BLaER1 (cell line): ENCODE results near the gene TSC22D2.

Source experiments
- H3K27ac ChIP-seq: shearing (Covaris generic); formaldehyde crosslinking; 2 replicates; pipeline ENCODE4 v1.8.1; 2022
- H3K27me3 ChIP-seq: shearing (Covaris generic); formaldehyde crosslinking; 2 replicates; pipeline ENCODE4 v1.8.1; 2022
- H3K36me3 ChIP-seq: shearing (Covaris generic); formaldehyde crosslinking; 2 replicates; pipeline ENCODE4 v1.8.1; 2022
- H3K4me1 ChIP-seq: shearing (Covaris generic); formaldehyde crosslinking; 2 replicates; pipeline ENCODE4 v1.8.1; 2022
- H3K4me2 ChIP-seq: shearing (Covaris generic); formaldehyde crosslinking; 2 replicates; pipeline ENCODE4 v1.8.1; 2022
- H3K4me3 ChIP-seq: shearing (Covaris generic); formaldehyde crosslinking; 2 replicates; pipeline ENCODE4 v1.8.1; 2022
- H3K9ac ChIP-seq: shearing (Covaris generic); formaldehyde crosslinking; 2 replicates; pipeline ENCODE4 v1.8.1; 2022
- H3K9me3 ChIP-seq: shearing (Covaris generic); formaldehyde crosslinking; 2 replicates; pipeline ENCODE4 v1.8.1; 2022
- H4K20me1 ChIP-seq: shearing (Covaris generic); formaldehyde crosslinking; 2 replicates; pipeline ENCODE4 v1.8.1; 2022
- Cebpa-rat ChIP-seq: shearing (Covaris generic); IDR thresholded peaks from 2 replicates; pipeline ENCODE4 v1.8.1; 2022

The TSC22D2 gene

DNA sequence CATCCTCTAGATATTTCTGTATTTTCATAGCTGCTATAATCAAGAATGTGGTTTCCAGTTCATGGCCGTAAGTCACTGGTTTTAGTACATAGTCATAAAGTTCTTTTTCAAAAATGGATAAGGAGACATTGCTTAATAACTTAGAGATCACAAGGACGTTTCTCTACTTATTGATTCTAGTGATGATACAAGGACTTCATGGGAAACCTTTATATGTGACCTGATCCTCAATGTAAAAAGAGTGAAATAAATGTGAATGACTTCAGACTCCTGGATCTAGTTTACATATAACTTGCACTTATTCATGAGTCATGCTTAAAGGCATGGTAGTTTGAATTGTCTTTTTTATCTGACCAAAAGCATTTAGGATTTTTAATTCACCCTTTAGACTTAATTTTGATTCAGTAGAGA is 35.2 kb downstream of the TSC22D2 start:
- Histone ChIP-seq H3K27ac (no peak overlapping the region), H3K36me3 (peaks cover 31% of the 10 kb centered on the region), H3K4me1 (no peaks in the 10 kb centered on the region), H3K9ac (no peak overlapping the region), H3K4me3 (no peak overlapping the region), H3K27me3 (no peaks in the 10 kb centered on the region), H3K4me2 (no peak overlapping the region), H3K9me3 (no peaks in the 10 kb centered on the region), H4K20me1 (peaks cover 40% of the 10 kb centered on the region; the same call in 1 of the 2 replicates)
- TF ChIP-seq Cebpa-rat, result no peak

DNA sequence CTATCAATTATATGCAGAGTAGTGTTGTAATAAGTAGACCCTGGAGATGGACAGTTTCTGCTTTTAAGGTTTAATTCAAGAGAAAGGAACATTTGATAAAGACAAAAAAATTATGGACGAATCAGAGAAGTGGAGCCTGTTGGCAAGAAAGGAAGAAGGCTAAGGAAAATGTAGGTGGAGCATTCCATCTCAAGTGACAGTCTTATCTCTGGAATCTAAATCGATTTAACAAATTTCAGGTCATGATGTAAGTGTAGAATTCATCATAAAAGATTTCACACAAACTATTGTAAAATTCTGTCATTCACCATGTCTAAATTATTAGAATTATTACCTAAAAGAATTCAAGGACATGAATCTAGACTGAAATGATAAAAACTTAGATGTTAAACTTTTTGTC is 36.3 kb downstream of the TSC22D2 start:
- no peaks in the 10 kb centered on the region for H3K27me3 ChIP-seq
- H3K27ac ChIP-seq, result no peak overlapping the region
- TF ChIP-seq Cebpa-rat, result no peak
- H3K9me3 ChIP-seq, result no peaks in the 10 kb centered on the region
- peaks cover 31% of the 10 kb centered on the region for H3K36me3 ChIP-seq
- H3K4me1 ChIP-seq, result no peaks in the 10 kb centered on the region
- H4K20me1 ChIP-seq, result peaks cover 45% of the 10 kb centered on the region; the same call in 1 of the 2 replicates
- H3K4me2 ChIP-seq, result no peak overlapping the region
- H3K9ac ChIP-seq, result no peak overlapping the region
- no peak overlapping the region for H3K4me3 ChIP-seq

DNA sequence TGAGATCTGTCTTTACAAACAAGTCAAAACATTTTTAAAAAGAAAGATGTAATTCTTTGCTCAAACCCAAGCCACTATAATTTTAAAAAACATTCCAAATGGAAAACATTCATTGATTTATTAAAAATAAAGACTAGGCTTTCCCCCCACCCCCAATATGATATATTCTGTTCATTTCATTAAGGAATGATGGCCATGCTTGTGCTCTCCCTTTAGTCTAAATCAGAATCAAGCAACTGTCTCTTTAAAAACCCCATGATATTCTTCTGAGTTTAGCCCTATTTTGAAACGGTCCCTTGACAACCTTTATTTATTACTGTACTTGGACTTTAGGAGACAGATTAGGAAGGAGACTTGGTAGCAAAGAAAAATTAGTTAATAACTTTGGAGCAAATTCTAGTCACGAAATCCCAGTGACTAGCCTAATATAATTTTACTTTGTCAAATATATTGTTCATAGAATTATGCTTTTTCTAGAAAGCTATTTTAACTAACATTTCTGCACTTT is 38.4 kb downstream of the TSC22D2 start:
- H3K27ac ChIP-seq, result no peak overlapping the region
- H3K4me2 ChIP-seq, result no peak overlapping the region
- H3K4me3 ChIP-seq, result no peak overlapping the region
- peaks cover 59% of the 10 kb centered on the region; the same call in 1 of the 2 replicates for H4K20me1 ChIP-seq
- TF ChIP-seq Cebpa-rat, result no peak
- no peaks in the 10 kb centered on the region for H3K4me1 ChIP-seq
- H3K9ac ChIP-seq, result no peak overlapping the region
- no peaks in the 10 kb centered on the region for H3K27me3 ChIP-seq
- H3K9me3 ChIP-seq, result no peaks in the 10 kb centered on the region
- peaks cover 27% of the 10 kb centered on the region for H3K36me3 ChIP-seq

DNA sequence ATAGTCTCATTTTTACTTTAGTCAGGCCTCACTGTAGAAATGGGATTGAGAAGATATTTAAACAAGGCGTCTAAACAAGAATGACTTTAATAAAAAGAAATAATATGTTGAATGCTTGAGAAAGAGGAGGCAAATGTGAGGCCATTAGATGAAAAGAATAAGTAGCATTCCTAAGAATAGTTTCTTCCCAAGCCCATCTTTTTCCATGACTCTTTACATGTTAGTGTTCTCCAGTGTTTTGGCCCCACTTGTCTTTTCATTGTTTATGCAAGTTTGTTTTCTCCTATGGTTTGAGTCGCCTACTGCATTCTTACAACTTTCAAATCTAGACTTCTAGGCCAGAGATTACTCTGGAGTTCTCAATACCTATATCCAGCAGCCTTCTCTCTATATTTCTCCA is 39.0 kb downstream of the TSC22D2 start:
- no peaks in the 10 kb centered on the region for H3K4me1 ChIP-seq

DNA sequence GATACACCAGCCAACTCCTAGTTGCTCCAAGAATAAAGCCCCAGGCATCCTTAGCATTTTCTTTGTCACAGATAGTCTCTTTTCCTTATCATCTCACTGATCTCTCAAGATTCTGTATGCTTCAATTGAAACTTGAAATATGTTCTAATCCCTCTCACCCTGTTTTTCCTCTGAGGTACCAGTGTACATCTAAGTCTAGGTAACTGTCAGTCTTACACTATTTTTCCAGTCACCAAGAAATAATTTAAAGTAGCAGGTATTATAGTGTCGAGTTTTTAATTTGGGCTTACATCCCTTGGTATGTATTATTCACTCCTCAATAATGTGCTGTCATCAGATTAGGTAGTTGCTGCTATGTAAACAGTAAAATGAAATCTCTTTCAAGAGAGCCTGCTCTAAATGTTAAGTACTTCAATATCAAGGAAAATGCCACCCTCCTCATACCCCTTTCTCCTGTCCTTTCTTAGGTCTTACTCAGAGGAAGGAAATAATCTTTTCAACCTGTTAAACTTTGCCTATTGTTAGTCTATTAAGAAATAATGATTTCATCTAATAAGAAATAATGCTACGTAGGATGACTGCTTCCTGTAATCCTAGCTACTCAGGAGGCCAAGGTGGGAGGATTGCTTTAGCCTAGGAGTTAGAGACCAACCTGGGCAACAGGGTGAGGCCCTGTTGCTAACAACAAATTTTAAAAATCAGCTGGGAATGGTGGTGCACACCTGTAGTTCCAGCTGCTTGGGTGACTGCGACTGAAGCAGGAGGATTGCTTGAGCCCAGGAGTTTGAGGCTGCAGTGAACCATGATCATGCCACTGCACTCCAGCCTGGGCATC is 39.8 kb downstream of the TSC22D2 start:
- Histone ChIP-seq H4K20me1 (peaks cover 63% of the 10 kb centered on the region; the same call in 1 of the 2 replicates), H3K9ac (no peak overlapping the region), H3K4me3 (no peak overlapping the region), H3K27ac (no peak overlapping the region), H3K4me2 (no peak overlapping the region), H3K9me3 (no peaks in the 10 kb centered on the region), H3K4me1 (no peaks in the 10 kb centered on the region), H3K36me3 (peaks cover 22% of the 10 kb centered on the region), H3K27me3 (no peaks in the 10 kb centered on the region)
- no peak for TF ChIP-seq Cebpa-rat

More for the DNA sequence above, 39.0 kb downstream of the TSC22D2 start:
- Histone ChIP-seq H3K36me3 (peaks cover 26% of the 10 kb centered on the region), H3K9ac (no peak overlapping the region), H3K9me3 (no peaks in the 10 kb centered on the region), H3K27me3 (no peaks in the 10 kb centered on the region), H4K20me1 (peaks cover 59% of the 10 kb centered on the region; the same call in 1 of the 2 replicates), H3K27ac (no peak overlapping the region), H3K4me3 (no peak overlapping the region), H3K4me2 (no peak overlapping the region)
- no peak for TF ChIP-seq Cebpa-rat

DNA sequence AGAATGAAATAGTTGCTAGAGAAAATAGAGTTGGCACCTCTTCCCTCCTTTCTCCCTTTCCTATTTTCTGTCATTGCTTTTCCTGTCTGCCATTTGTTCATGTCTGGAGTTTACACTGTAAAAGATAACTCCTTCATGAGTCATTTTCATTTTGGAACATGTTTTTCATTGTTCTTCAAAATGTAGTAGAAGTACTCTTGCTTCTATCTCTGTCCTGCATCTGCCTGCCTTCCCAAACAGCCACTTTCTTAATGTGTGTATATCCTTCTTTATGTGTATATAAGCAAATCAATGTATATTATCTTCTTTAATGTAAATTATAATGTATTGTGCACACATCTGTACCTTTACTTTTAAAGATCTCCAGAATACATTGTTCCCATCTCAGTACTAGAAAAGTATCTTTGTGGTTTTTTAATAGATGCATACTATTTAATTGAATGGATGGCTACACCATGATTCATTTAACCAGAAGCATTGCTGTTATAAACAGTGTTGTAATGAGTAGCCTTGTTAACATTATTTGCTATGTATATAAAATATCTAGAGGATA is 41.1 kb downstream of the TSC22D2 start:
- Histone ChIP-seq H3K27ac (no peak overlapping the region), H3K4me1 (no peaks in the 10 kb centered on the region), H3K9me3 (no peaks in the 10 kb centered on the region), H3K4me3 (no peak overlapping the region), H3K36me3 (peaks cover 12% of the 10 kb centered on the region; the same call in 1 of the 2 replicates), H3K27me3 (no peaks in the 10 kb centered on the region), H4K20me1 (peaks cover 66% of the 10 kb centered on the region; the same call in 1 of the 2 replicates), H3K9ac (no peak overlapping the region), H3K4me2 (no peak overlapping the region)
- no peak for TF ChIP-seq Cebpa-rat

DNA sequence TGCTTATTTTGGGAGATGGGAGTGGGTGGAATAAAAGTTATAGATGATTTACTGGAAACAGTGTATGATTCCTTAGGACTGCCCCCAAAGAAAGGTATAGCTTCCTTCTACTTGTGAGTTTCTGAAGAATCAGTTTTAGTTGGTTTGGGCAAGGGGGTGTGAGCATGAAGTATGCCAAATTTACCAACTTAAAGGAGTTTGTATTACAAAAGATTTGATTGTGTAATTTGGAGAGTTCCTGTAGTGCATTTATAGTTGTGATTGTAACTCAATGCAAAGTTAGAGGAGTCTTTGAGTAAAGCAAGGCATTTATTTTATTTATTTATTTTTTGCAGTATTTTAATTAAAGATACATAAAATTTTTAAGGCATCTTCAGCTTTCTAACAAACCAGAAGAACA is 42.8 kb downstream of the TSC22D2 start:
- TF ChIP-seq Cebpa-rat, result no peak
- no peak overlapping the region for H3K27ac ChIP-seq
- no peak overlapping the region for H3K9ac ChIP-seq
- no peaks in the 10 kb centered on the region for H3K27me3 ChIP-seq
- H3K9me3 ChIP-seq, result no peaks in the 10 kb centered on the region
- H3K4me3 ChIP-seq, result no peak overlapping the region
- H3K36me3 ChIP-seq, result peaks cover 8% of the 10 kb centered on the region; the same call in 1 of the 2 replicates
- H4K20me1 ChIP-seq, result peaks cover 79% of the 10 kb centered on the region; the same call in 1 of the 2 replicates
- no peak overlapping the region for H3K4me2 ChIP-seq
- no peaks in the 10 kb centered on the region for H3K4me1 ChIP-seq

DNA sequence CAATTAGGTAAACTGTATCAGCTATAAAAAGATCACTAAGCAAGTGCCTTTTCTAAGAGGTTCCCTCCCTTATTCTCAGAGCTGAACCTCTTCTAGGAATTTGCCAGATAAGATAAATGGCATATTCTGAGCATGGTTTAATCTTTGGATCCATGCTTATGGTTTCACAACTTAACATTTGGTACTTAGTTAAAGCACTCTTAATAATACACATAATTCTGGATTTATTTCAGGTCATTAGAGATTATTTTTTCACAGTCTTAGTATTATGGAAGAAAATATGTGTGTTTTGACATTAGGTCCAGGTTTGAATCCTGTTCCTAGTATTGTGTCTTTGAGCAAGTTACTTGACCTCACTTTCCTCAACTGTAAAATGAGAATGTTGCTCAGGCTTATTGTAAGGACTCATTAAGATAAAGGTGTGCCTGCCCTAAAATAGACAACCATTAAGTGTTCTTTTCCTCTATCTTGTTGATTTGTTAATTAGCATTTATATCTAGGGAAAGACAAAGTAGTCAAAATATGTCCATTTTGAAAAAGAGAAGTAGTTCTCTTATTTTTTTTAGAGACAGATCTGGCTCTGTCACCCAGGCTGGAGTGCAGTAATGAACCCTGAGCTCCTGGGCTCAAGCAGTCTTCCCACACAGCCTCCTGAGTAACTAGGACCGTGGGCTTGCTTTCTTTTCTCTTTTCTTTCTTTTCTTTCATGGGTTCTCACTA is 43.4 kb downstream of the TSC22D2 start:
- Histone ChIP-seq H3K27me3 (no peaks in the 10 kb centered on the region), H3K36me3 (peaks cover 8% of the 10 kb centered on the region; the same call in 1 of the 2 replicates), H3K9ac (no peak overlapping the region), H3K27ac (no peak overlapping the region), H4K20me1 (peaks cover 75% of the 10 kb centered on the region; the same call in 1 of the 2 replicates), H3K4me3 (no peak overlapping the region), H3K4me2 (no peak overlapping the region), H3K9me3 (no peaks in the 10 kb centered on the region), H3K4me1 (no peaks in the 10 kb centered on the region)
- no peak for TF ChIP-seq Cebpa-rat

DNA sequence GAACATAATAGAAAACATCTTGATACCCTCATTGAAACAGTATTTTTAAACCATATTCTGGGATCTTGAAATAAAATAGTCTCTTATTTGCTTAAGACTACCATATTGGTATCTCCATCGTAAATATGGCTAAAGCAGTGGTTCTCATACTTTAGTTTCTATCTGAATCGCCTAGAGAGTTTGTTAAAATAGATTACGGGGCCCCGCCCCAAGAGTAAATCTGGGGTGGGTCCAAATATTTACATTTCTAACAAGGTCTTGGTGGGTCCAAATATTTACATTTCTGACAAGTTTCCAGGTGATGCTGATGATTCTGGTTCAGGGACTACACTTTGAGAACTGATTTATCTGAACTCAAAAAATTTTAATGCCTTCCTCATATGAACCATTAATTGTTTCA is 45.3 kb downstream of the TSC22D2 start:
- Histone ChIP-seq H3K36me3 (peaks cover 21% of the 10 kb centered on the region), H3K27ac (no peak overlapping the region), H3K4me2 (no peak overlapping the region), H4K20me1 (peaks cover 57% of the 10 kb centered on the region; the same call in 1 of the 2 replicates), H3K9me3 (no peaks in the 10 kb centered on the region), H3K9ac (no peak overlapping the region), H3K4me3 (no peak overlapping the region), H3K27me3 (no peaks in the 10 kb centered on the region), H3K4me1 (no peaks in the 10 kb centered on the region)
- no peak for TF ChIP-seq Cebpa-rat
